Measurements from ENCODE around the gene GLYR1. TPM values are rescaled to one million over a fixed set of nuclear protein-coding genes. Genes with fewer than 3 reads are reported as not detected.

Gene GLYR1
- total and polyA plus RNA-seq, 9 of the 15 experiments (the other 6 are each of a cell fraction or from before 2014, with no cell fraction given), result 6.7 to 99.2 (median 60.2) TPM

- TF ChIP-seq NRF1 (conservative IDR thresholded peaks at IDR 0.05 in 1 of 2, IDR thresholded peaks at IDR 0.05 in 1 of 2) (peak; percentile 83 to 85), HMBOX1 (IDR thresholded peaks at IDR 0.05) (no peak), RAD21 (CRISPR knock-in tag; conservative IDR thresholded peaks at IDR 0.05 in 1 of 2, IDR thresholded peaks at IDR 0.05 in 1 of 2) (no peak), ZNF445 (CRISPR knock-in tag; IDR thresholded peaks at IDR 0.05; ENCODE audit: low read depth) (no peak), CCNT2 (IDR thresholded peaks at IDR 0.05; ENCODE audit: borderline replicate concordance, extremely low read depth, insufficient read length, low read depth, low read length) (peak; percentile 61), SAP30 (IDR thresholded peaks at IDR 0.05; ENCODE audit: borderline replicate concordance, insufficient read depth, low read depth, low read length, poor library complexity, severe bottlenecking) (peak; percentile 34), KAT7 (CRISPR knock-in tag; IDR thresholded peaks at IDR 0.05; ENCODE audit: borderline replicate concordance) (0 out of 2 replicates have a peak, but pooled peaks have one; percentile 33), ZNF507 (tag; conservative IDR thresholded peaks at IDR 0.05) (no peak), CHD7 (IDR thresholded peaks at IDR 0.05; ENCODE audit: low read depth, low read length) (no peak)
Measured at GRCh38 chr16:4766875-4767628, 80.0 kb downstream of the GLYR1 start, which contains the start of gene ZNF500 (continued).

All from K562 (cell line).